ENCODE measurements around the gene BARX1. TPM values are rescaled to one million over a fixed set of nuclear protein-coding genes. Genes with fewer than 3 reads are reported as not detected.

The BARX1 gene, protein sequence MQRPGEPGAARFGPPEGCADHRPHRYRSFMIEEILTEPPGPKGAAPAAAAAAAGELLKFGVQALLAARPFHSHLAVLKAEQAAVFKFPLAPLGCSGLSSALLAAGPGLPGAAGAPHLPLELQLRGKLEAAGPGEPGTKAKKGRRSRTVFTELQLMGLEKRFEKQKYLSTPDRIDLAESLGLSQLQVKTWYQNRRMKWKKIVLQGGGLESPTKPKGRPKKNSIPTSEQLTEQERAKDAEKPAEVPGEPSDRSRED
- total RNA-seq (not detected), polyA plus RNA-seq (not detected)

DNA sequence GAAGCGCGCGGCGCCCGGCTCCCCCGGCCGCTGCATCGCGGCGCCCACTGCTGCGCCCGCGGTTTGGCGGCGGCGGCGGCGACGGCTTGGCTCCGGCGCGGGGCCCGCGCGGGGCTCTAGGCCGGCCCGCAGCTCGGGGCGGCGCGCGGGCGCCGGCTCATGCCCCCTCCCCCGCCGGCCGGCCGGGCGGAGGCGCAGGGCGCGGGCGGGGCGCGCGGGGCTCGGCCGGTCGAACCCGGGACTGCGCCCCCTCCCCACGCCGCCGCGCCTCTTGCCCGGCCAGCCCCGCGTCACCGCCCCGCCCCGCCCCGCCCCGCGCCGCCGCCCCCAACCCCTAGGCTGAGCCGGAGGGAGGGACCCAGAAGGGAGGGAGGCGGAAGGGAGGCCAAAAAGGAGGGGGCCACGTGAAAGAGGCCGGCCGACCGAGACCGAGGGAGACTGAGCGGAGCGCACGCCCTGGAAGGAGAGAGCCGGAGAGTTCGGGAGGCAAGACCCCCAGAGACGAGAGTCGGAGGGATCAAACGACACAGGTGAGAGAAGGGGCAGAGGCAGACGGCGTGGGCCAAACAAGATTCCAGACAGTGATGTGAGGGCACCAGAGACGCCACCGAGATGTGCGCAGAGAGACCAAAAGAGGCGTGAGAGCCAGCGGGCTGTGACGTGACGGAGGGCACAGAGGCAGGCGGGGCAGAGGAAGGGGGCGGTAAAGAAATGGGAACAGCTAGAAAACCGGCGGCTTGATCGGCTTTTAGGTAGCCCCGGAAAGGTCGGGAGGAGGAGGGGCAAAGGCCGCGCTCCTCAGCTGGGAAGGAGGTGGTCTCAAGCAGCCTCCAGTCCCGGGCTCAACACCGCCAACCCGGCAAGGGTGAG is at the start of gene BARX1:
Gene BARX1, minus strand, starts transcription at position 245 of the 870 bp plus-strand sequence. Its CDS starts 209 bp downstream, at position 36.
- peaks cover 53 to 70% of the 10 kb centered on the region in 2 donors for H3K27me3 Mint-ChIP-seq
- ChIA-PET CTCF (no interaction called here), POLR2A (no interaction called here)
- no peak for DNase-seq
- H3K4me1 Mint-ChIP-seq, result peaks cover 40 to 63% (median 42%) of the 10 kb centered on the region in 3 donors
- H3K36me3 ChIP-seq (ENCODE audit: insufficient read depth, low read length), result no peaks in the 10 kb centered on the region
- H3K36me3 Mint-ChIP-seq, result no peaks in the 10 kb centered on the region
- H3K4me3 ChIP-seq (ENCODE audit: low read length), result no peak within 1 kb of the TSS
- peak within 1 kb of the TSS in 2 of 8 donors; percentile 36 to 49 for H3K27ac Mint-ChIP-seq
- H3K27ac ChIP-seq (ENCODE audit: low read depth, low read length), result no peak within 1 kb of the TSS
- no peaks in the 10 kb centered on the region for H3K9me3 ChIP-seq (ENCODE audit: low read length)
- H3K4me3 Mint-ChIP-seq, result peak within 1 kb of the TSS; percentile 43 to 80 (median 74)
- no peaks in the 10 kb centered on the region for H3K9me3 Mint-ChIP-seq
- H3K4me1 ChIP-seq (ENCODE audit: insufficient read depth, low read length), result peaks cover 44% of the 10 kb centered on the region
- H3K27me3 ChIP-seq (ENCODE audit: insufficient read depth, low read length, poor library complexity, severe bottlenecking), result peaks cover 70% of the 10 kb centered on the region

DNA sequence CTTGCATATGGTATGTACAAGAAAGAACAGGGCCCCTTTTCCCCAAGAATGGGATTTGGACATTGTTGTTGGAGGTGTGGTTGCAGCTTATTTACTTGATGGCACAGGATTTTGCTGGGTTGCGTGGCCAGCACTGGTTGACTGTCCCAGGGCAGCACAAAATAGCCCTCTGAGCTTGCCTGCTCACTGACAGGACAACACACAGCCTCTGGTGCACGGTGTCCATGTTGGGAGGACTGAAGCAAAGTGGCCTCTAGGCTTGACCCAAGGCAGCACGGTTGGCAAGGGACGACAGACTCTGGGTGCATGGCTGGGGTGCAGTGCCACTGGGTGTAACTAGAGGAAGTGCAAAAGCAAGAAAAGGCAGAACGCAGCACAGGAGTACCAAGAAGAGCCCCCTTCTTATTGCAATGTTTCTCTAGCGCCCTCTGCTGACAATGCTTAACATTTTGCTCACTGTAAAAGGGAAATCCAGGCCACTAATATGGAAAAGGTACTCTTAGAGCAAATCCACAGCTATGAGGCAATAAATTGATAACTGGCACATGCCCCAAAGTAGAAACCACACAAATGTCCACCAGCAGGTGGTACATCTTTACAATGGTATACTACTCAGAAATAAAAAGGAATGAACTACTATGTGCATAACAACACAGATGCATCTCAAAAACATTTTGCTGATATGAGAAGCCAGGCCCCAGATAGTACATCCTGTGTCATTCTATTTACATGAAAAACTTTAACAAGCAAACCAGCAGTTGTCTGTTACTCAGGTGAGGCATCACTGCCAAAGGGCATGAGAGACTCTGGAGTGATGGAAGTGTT is 47.4 kb upstream of the BARX1 start:
- Histone ChIP-seq H3K4me3 (ENCODE audit: low read length) (no peak overlapping the region), H3K27ac (ENCODE audit: low read depth, low read length) (no peak overlapping the region), H3K4me1 (ENCODE audit: insufficient read depth, low read length) (no peaks in the 10 kb centered on the region), H3K9me3 (ENCODE audit: low read length) (no peaks in the 10 kb centered on the region), H3K27me3 (ENCODE audit: insufficient read depth, low read length, poor library complexity, severe bottlenecking) (no peaks in the 10 kb centered on the region), H3K36me3 (ENCODE audit: insufficient read depth, low read length) (no peaks in the 10 kb centered on the region)
- peak in 1 of 5 donors; percentile 12 for DNase-seq
- Mint-ChIP-seq H3K4me3 (no peak overlapping the region), H3K9me3 (peaks cover 0 to 7% (median 3%) of the 10 kb centered on the region in 5 donors), H3K27me3 (peaks cover 15 to 32% of the 10 kb centered on the region in 2 donors), H3K36me3 (no peaks in the 10 kb centered on the region), H3K27ac (no peak overlapping the region), H3K4me1 (no peaks in the 10 kb centered on the region)
- ChIA-PET CTCF (interaction anchor here (4.0 kb wide), 1 partner anchor 11 kb away, joined by 18 read pairs; no protein-coding TSS in a partner anchor), POLR2A (no interaction called here)

DNA sequence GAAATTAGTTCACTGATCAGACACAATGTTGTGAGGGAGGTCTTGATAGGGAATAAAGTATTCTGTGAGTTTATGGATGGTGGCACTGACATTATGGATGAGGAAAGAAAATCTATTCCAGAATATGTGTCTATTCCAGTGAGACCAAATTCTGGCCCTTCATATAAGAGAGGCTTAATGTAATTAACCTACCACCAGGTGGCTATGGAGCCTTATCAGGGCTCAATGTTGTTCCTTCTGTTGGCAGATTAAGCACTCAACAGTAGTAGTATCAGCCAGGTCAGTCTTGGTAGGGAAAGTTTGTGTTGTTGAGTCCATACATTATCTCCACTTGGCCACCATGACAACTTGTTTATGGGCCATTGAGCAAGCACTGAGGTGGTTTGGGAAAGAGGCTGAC is 41.7 kb upstream of the BARX1 start:
- Mint-ChIP-seq H3K9me3 (peaks cover 0 to 3% (median 2%) of the 10 kb centered on the region in 5 donors), H3K4me3 (no peak overlapping the region), H3K36me3 (peaks cover 0 to 2% (median 0%) of the 10 kb centered on the region in 3 donors), H3K27me3 (peaks cover 13 to 23% of the 10 kb centered on the region in 2 donors), H3K4me1 (no peaks in the 10 kb centered on the region), H3K27ac (no peak overlapping the region)
- H3K27me3 ChIP-seq (ENCODE audit: insufficient read depth, low read length, poor library complexity, severe bottlenecking), result no peaks in the 10 kb centered on the region
- POLR2A ChIA-PET, result no interaction called here
- H3K27ac ChIP-seq (ENCODE audit: low read depth, low read length), result no peak overlapping the region
- H3K9me3 ChIP-seq (ENCODE audit: low read length), result no peaks in the 10 kb centered on the region
- CTCF ChIA-PET, result no interaction called here
- DNase-seq, result no peak
- no peaks in the 10 kb centered on the region for H3K36me3 ChIP-seq (ENCODE audit: insufficient read depth, low read length)
- H3K4me3 ChIP-seq (ENCODE audit: low read length), result no peak overlapping the region
- H3K4me1 ChIP-seq (ENCODE audit: insufficient read depth, low read length), result no peaks in the 10 kb centered on the region

DNA sequence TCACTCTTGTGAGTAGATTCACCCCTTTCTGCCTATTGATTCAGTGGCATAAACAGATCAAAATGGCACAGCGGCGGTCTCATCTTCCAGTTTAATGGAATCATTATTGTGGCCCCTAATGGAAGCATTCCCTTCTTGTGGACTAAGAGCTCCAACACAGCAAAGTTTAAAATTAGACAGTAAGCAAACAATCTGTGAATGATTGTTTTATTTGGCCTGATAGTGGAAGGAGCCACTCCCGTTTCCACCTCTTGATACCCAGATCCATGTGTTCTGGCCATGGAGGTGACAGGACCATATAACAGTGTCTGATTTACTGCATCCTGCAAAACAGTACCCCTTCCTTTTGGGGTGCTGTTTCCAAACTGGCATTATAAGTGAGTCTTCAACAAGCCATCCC is 41.2 kb upstream of the BARX1 start:
- H3K4me1 Mint-ChIP-seq, result no peaks in the 10 kb centered on the region
- peaks cover 13 to 25% of the 10 kb centered on the region in 2 donors for H3K27me3 Mint-ChIP-seq
- ChIA-PET POLR2A (no interaction called here), CTCF (no interaction called here)
- Histone ChIP-seq H3K27me3 (ENCODE audit: insufficient read depth, low read length, poor library complexity, severe bottlenecking) (no peaks in the 10 kb centered on the region), H3K27ac (ENCODE audit: low read depth, low read length) (no peak overlapping the region), H3K4me3 (ENCODE audit: low read length) (no peak overlapping the region), H3K36me3 (ENCODE audit: insufficient read depth, low read length) (no peaks in the 10 kb centered on the region), H3K4me1 (ENCODE audit: insufficient read depth, low read length) (no peaks in the 10 kb centered on the region), H3K9me3 (ENCODE audit: low read length) (no peaks in the 10 kb centered on the region)
- no peak overlapping the region for H3K27ac Mint-ChIP-seq
- peaks cover 0 to 3% (median 0%) of the 10 kb centered on the region in 3 donors for H3K36me3 Mint-ChIP-seq
- no peak overlapping the region for H3K4me3 Mint-ChIP-seq
- DNase-seq, result no peak
- H3K9me3 Mint-ChIP-seq, result peaks cover 0 to 4% (median 2%) of the 10 kb centered on the region in 5 donors

DNA sequence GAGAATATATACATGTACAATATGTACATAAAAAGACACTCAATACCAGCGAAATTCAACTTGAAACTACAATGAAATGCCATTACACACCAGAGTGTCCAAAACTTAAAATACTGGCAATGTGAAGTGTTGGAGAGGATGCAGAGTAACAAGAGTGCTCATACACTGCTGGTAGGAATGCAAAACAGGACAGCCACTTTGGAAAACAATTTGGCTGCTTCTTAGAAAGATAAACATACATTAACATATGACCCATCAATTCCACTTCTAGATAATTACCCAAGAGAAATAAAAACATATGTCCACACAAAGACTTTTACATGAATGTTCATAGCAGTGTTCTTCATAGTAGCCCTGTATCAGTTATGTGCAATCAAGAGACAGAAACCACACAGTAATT is 39.4 kb upstream of the BARX1 start:
- peaks cover 6 to 18% (median 13%) of the 10 kb centered on the region in 5 donors for H3K9me3 Mint-ChIP-seq
- ChIA-PET POLR2A (no interaction called here), CTCF (no interaction called here)
- peaks cover 0 to 8% (median 0%) of the 10 kb centered on the region in 3 donors for H3K36me3 Mint-ChIP-seq
- Histone ChIP-seq H3K27ac (ENCODE audit: low read depth, low read length) (no peak overlapping the region), H3K4me3 (ENCODE audit: low read length) (no peak overlapping the region), H3K9me3 (ENCODE audit: low read length) (no peaks in the 10 kb centered on the region), H3K36me3 (ENCODE audit: insufficient read depth, low read length) (no peaks in the 10 kb centered on the region), H3K4me1 (ENCODE audit: insufficient read depth, low read length) (no peaks in the 10 kb centered on the region), H3K27me3 (ENCODE audit: insufficient read depth, low read length, poor library complexity, severe bottlenecking) (no peaks in the 10 kb centered on the region)
- no peak overlapping the region for H3K4me3 Mint-ChIP-seq
- H3K4me1 Mint-ChIP-seq, result no peaks in the 10 kb centered on the region
- no peak overlapping the region for H3K27ac Mint-ChIP-seq
- DNase-seq, result no peak
- peaks cover 14 to 34% of the 10 kb centered on the region in 2 donors for H3K27me3 Mint-ChIP-seq

DNA sequence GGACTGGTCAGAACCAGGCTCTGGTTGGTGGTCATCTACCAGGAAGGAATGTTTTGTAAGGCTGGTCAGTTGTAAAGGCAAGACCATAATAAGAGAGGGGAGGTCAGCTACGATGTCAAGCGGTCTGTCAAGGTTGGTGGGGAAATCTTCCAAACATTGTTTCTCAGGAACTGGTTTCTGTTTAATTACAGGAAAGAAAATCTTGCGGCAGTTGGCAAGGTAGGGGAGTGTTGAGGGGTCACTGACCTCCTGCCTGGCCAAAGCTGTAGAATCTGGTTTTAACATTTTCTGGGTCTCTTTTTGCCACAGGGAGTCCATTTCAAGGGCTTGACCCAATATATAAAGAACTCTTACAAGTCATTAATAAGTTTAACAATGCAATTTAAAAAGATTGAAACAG is 39.0 kb upstream of the BARX1 start:
- no peaks in the 10 kb centered on the region for H3K4me1 ChIP-seq (ENCODE audit: insufficient read depth, low read length)
- H3K27ac Mint-ChIP-seq, result no peak overlapping the region
- CTCF ChIA-PET, result no interaction called here
- no peak overlapping the region for H3K4me3 Mint-ChIP-seq
- peaks cover 14 to 34% of the 10 kb centered on the region in 2 donors for H3K27me3 Mint-ChIP-seq
- no peaks in the 10 kb centered on the region for H3K4me1 Mint-ChIP-seq
- no peaks in the 10 kb centered on the region for H3K36me3 ChIP-seq (ENCODE audit: insufficient read depth, low read length)
- no peak overlapping the region for H3K4me3 ChIP-seq (ENCODE audit: low read length)
- no peaks in the 10 kb centered on the region for H3K27me3 ChIP-seq (ENCODE audit: insufficient read depth, low read length, poor library complexity, severe bottlenecking)
- H3K36me3 Mint-ChIP-seq, result peaks cover 0 to 8% (median 0%) of the 10 kb centered on the region in 3 donors
- POLR2A ChIA-PET, result no interaction called here
- no peak for DNase-seq
- H3K9me3 ChIP-seq (ENCODE audit: low read length), result no peaks in the 10 kb centered on the region
- H3K27ac ChIP-seq (ENCODE audit: low read depth, low read length), result no peak overlapping the region
- peaks cover 6 to 20% (median 13%) of the 10 kb centered on the region in 5 donors for H3K9me3 Mint-ChIP-seq

DNA sequence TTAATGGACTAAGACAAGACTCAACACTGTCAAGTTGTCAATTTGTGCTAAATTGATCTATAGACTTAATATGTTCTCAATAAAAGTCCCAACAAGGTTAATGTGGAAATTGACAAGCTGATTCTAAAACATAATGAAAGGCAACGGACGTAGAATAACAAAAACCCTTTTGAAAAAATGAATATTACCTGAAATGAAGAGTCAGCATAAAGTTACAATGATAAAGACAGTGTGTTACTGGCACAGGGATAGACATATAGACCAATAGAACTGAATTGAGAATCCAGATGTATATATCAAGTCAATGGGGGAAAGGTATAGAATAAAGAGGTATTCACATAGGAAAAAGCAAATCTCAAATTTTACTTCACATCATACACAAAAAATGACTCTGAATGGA is 37.7 kb upstream of the BARX1 start:
- Histone ChIP-seq H3K27me3 (ENCODE audit: insufficient read depth, low read length, poor library complexity, severe bottlenecking) (no peaks in the 10 kb centered on the region), H3K9me3 (ENCODE audit: low read length) (no peaks in the 10 kb centered on the region), H3K4me1 (ENCODE audit: insufficient read depth, low read length) (no peaks in the 10 kb centered on the region), H3K27ac (ENCODE audit: low read depth, low read length) (no peak overlapping the region), H3K4me3 (ENCODE audit: low read length) (no peak overlapping the region), H3K36me3 (ENCODE audit: insufficient read depth, low read length) (no peaks in the 10 kb centered on the region)
- peaks cover 0 to 8% (median 0%) of the 10 kb centered on the region in 3 donors for H3K36me3 Mint-ChIP-seq
- no peaks in the 10 kb centered on the region for H3K4me1 Mint-ChIP-seq
- no peak overlapping the region for H3K27ac Mint-ChIP-seq
- CTCF ChIA-PET, result no interaction called here
- H3K27me3 Mint-ChIP-seq, result peaks cover 13 to 40% of the 10 kb centered on the region in 2 donors
- POLR2A ChIA-PET, result no interaction called here
- DNase-seq, result no peak
- H3K4me3 Mint-ChIP-seq, result no peak overlapping the region
- H3K9me3 Mint-ChIP-seq, result peaks cover 9 to 27% (median 19%) of the 10 kb centered on the region in 5 donors

All from CD8-positive, alpha-beta memory T cell (primary cell).